ENCODE data around the gene FBXO48.
"Not testable (repeated sequence)": the region's sequence is repeated elsewhere in the genome, so short reads cannot be mapped to it uniquely, and the experiment has no call there.

The FBXO48 gene

GRCh38 chr2:68469935-68470334 lies 2.8 kb upstream of the FBXO48 start:
- DNase-seq = no peak

DNA sequence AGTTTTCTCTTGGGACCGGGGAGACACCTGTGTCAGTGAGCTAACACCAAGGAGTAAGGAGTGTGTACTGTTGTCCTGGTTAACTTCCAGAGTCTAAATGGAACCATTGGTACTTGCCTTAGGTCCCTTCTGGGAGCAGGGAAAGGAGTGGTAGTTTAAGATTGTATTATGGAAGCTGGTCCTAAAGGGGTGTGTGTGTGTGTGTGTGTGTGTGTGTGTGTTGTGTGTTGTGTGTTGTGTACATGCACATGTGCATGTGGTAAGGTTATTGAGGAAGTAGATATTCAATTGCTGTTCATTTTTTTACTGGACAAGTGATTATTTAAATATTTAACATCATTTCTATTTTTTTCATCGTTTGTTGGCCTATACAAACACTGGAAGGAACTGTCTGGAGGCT lies 1.7 kb upstream of the FBXO48 start:
- no peak for DNase-seq

DNA sequence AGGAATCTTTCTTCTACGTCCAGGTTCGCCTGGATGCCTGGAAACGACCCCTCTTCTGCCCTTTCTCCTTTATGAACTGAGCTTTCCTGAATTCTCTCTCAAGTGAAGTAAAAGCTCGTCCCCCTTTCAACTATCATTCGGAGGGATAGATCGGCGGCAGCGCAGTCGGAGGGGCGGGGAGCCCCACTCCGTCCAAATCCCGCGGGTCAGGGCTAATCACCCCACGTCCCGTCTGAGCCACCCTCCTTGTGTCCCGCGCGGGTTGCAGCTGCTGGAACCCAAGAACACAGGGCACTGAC lies 367 bp downstream of the FBXO48 start:
- no peak for DNase-seq

DNA sequence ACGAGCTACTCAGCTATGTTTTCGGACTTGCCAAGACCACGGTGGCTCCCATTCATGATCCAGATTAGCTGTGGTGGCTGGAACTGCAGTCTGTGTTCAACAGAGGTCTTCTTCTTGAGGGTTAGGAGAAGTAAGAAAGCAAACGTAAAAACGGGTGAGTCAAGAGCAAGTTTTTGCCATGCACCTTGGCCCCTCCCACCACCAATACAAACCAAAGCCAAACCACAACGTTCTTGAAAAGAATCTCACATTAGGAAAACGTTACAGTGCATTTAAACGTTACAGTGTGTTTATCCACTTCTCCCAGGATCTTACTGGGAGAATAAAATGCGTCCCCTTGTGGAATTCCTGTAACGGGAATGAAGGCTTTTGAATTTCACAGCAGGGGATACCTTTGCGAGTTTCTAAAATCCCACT lies 725 bp downstream of the FBXO48 start:
- DNase-seq = peak; percentile 41

DNA sequence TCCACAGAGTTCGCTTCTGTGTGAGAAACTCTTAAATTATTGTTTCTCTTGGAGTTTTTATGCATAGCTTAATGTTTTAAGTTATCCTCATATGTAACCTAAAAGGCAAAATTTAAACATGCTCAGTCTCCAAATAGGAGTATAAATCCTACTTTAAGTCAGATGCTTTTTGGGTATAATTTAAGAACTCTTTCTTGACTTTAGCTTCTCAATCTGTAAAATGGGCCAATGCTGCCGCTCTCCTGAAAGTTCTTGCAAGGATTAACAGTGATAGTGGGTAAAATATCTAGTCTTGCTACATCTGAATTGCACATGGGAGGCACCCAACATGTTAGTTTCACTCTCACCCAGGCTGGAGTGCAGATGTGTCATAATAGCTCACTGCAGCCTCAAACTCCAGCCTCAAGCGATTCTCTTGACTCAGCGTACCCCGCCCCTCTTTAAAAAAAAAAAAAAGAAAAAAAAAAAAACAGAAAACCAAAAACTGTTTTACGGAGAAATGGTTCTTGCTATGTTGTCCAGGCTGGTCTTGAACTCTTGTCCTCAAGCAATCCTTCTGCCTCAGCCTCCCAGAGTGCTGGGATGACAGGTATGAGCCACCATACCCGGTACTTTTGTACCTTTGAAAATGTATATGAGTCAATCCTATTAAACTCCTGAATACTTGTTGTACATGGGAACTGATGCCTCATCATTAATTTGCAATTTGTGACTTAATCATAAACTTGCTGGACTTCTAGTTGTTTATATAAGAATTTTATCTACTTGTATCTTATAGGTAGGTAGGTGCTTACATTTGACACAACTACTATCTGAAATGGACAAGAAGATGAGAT lies 1.8 kb downstream of the FBXO48 start:
- DNase-seq = no peak

GRCh38 chr2:68464651-68465050 lies 2.4 kb downstream of the FBXO48 start:
- no peak for DNase-seq

GRCh38 chr2:68463287-68463877 lies 3.7 kb downstream of the FBXO48 start:
- DNase-seq = no peak

DNA sequence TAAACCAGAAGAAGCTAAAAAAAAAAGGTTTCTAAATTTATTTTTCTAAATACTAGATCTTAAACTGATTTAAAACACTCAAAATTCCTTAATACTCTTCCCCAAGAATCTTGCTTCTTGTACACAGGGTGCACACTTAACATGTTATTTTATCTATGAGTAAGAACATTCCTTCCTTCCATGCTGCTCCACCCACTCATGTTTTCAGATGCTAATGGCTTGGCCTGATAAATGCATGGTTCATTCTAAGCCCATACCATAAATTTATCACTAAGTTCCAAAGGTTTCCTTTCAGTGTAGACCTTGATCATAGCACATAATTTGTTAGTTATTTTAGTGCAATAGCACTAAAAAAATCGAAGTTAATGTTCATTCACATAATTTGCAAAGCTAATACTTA lies 8.1 kb downstream of the FBXO48 start:
- DNase-seq = no peak

DNA sequence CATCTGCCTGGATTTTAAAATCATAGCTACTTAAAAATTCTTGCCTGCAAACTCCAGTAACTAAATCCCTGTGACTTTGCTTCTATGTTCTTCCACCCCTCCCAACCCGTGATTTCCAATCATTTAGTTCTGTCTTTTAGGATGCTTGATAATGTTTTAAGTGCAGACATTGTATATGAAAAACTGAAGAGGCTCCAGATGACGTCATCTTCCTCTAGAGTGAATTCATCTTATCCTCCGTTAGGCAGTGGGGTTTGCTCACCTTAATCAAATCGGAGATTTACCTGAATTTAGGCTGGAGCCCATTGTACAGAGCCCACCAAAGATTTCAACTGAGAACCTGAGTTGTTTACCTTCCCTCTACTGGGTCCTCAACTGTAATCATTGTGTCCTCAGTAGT lies 10.9 kb downstream of the FBXO48 start:
- no peak for DNase-seq

GRCh38 chr2:68454719-68455118 lies 12.4 kb downstream of the FBXO48 start:
- DNase-seq = no peak

DNA sequence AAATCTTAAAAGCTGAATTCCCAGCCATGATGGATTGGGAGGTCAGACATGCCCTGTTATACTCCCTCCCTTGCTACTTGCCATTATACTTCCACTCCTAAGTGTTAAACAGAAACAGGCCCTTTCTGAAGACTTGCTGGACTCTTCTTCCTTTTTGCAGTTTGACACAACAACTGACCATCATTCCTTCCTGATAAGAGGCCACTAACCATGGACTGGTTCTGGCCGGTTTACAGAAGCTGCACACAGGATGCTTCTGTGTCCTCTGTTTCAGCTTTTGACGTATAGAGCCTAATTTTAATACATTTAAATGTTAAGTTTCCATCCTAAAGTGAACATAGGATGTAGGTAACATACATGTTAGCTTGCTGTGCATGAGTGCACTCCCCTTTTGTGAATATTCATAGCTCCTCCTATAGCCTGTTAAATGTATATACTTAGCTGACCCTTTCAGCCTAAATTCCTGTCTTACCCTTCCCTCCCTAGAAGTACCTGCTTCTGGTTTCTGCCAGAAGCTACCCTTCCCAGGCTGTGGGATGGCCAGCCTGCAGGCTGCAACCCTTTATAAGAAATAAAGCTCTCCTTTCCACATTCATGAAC lies 13.2 kb downstream of the FBXO48 start:
- DNase-seq = no peak

GRCh38 chr2:68452158-68452900 lies 14.8 kb downstream of the FBXO48 start:
- DNase-seq = no peak

- no peak for DNase-seq
Measured at GRCh38 chr2:68448671-68449653, 18.1 kb downstream of the FBXO48 start.

GRCh38 chr2:68447118-68447517 lies 20.0 kb downstream of the FBXO48 start:
- no peak for DNase-seq

- DNase-seq = not testable (repeated sequence)
Measured at GRCh38 chr2:68446425-68446824, 20.7 kb downstream of the FBXO48 start.

DNA sequence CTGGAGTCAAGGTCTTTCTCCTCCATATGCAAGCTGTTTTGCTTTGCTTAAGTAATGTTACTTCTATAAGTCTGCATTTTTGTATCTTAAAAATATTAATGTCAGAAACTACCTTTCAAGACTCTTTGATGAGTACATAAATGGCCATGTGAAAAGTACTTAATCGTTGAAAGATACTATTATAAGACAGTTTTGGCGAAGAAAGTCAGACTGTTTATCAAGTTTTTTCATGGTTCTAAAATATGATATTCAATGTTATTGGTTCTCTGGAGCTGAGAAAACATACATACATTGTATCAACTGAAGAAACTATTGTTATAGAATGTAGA lies 25.1 kb downstream of the FBXO48 start:
- DNase-seq = no peak

DNA sequence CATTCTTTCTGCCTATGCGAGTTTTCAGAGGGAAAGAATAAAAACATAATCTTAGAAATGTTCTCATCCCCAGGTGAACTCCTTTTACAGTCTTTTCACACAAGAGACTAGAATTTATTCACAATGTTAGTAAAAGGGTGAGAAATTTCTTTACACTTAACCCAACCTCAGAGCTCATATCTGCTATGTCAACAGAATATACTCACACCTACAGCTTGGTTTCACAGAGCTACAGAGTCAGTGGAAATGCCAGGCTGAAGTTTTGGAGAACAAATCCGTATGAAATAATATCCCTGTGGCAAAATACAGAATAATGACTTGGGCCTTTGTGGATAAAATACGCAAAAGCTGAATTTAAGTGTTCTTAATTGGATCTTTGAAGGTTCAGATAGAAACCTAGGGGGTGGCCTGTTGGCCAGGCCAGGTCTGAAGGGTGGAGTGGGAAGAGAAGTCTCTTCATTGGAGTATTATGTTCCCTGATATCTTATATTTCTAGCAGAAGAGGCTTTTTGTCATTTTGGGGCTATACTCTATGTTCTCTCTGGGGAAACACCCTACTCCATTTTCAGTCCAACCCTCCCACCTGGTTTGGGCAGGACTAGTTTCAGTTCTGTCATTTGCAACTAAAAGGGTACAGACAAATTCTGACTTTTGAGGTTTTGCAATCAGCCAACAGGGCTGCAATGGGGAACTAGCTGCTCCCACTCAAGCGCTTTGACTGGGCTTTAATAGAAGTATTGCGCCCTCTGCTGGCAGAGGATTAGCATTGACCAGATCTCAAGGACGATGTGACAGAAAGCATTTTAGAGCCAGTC lies 25.7 kb downstream of the FBXO48 start:
- peak; percentile 82 for DNase-seq

DNA sequence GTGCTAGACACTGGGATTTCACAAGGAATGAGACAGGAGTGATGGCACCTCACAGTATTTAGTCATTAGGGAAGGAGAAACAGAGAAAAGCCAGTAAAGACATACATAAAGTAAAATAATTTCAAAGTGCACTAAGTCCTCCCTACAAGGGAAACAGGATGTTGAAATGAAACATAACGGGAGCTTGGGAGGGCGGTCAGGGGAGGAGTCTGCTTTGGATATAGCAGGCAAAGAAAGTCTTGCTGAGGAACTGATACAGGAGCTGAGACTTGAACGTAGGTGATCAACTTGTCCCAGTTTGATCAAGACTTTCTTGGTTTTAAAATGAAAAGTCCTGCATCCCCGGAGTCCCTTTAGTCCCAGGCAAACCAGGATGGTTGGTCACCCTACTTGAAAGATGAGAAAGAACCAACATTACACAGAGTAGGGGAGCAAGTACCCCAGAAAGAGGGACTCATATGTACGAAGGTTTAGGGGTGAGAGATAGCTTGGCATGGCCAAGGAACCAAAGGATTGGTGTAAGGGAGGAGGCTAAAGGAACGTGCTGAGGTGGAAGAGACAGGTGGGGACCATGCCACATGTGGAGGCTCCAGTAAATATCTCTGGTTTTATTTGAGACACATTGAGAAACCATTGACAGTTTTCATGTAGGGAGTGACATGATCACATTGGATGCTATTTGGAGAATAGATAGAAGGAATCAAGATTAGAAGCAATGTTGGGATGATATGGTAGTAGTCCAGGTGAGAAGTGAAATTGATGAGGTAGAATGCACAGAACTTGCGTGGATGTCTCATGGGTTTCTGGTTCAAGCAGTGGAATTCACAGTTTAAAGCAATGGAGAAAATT lies 28.4 kb downstream of the FBXO48 start:
- no peak for DNase-seq

DNA sequence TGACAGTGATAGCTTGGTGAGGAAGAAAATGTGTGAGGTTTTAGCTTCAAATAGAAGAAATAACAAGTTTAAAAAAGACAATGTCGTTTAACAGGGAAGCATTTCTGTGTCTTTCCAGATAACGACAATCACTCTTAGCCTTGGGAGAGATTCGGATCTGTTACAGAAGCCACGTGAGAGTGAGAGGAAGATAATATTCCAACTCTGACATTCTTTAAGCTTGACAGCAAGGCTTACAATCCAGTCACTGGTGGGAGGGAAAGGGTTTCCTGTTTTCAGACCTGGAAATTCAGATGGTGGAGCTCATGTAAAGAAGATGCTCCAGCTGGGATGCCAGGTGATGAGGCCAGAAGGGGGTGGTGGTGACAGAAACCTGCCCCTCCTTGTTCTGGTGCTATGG lies 30.8 kb downstream of the FBXO48 start:
- DNase-seq = no peak

DNA sequence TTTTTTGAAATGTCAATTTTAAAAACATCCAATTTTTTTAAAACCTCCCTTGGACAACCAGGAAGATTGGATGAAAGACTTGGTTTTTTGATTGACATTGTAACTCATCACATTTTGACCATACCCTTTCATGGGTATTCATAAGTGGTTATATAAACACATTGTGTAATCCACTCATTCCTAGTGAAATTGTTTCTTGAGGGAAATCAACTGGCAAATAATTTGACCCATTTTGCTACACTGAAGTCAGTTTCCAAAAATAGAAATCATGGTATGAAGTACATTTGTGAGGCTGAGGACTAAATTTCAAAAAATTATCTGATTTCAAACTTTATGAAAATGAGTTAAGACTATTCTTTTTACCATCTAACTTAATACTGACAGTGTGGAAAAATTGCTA lies 31.5 kb downstream of the FBXO48 start:
- DNase-seq = no peak

DNA sequence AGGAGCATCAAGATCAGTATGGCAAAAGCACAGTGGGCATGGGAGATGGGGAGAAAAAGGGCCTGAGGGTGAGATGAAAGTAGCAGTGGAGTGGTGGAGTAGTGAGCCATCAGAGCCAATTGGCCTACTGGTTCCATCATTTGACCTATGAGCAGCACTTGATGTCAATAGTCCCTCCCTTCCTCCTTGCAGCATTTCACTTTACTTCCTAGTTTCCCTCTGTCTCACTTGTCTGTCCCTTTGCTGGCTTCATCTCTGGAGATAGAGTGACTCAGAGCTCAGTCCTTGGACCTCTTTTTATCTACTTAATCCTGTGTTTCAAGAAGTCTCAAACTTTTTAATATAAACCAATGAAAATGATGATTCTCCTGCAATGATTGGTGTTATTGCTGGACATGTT lies 32.1 kb downstream of the FBXO48 start:
- DNase-seq = no peak
